ENCODE data around the gene CERS1.

Gene CERS1

GRCh38 chr19:18905513-18906236, 9.7 kb upstream of the CERS1 start:
- no peaks in the 10 kb centered on the region for H3K4me1 ChIP-seq (ENCODE audit: insufficient read depth, low read length, poor library complexity, severe bottlenecking)
- H3K27me3 ChIP-seq (ENCODE audit: insufficient read depth, low read length, poor library complexity, severe bottlenecking), result no peaks in the 10 kb centered on the region
- H4K20me1 ChIP-seq (ENCODE audit: insufficient read depth, low read length, poor library complexity, severe bottlenecking), result no peaks in the 10 kb centered on the region
- H3K79me2 ChIP-seq (ENCODE audit: insufficient read depth, low read length), result no peaks in the 10 kb centered on the region
- H3K36me3 ChIP-seq (ENCODE audit: insufficient read depth, low read length), result no peaks in the 10 kb centered on the region; the same call in 1 of the 2 replicates
- H3K9ac ChIP-seq (ENCODE audit: low read depth, low read length, poor library complexity, severe bottlenecking), result no peak overlapping the region
- H3K4me3 ChIP-seq (ENCODE audit: low read length, poor library complexity, severe bottlenecking), result no peak overlapping the region
- no peak overlapping the region for H3K4me2 ChIP-seq (ENCODE audit: low read depth, low read length, poor library complexity, severe bottlenecking)
- H3K9me2 ChIP-seq (replicated peaks; ENCODE audit: low read depth, low read length), result no peaks in the 10 kb centered on the region
- H2AFZ ChIP-seq (ENCODE audit: low read length), result no peak overlapping the region
- H3K9me3 ChIP-seq (ENCODE audit: insufficient read depth, low read depth, low read length), result no peaks in the 10 kb centered on the region
- no peaks in the 10 kb centered on the region for H3F3A ChIP-seq (ENCODE audit: low read depth)
- TF ChIP-seq CTCF (conservative IDR thresholded peaks at IDR 0.05; ENCODE audit: low read length) (no peak), EZH2phosphoT487 (IDR thresholded peaks at IDR 0.05; ENCODE audit: borderline replicate concordance) (no peak)

- H3K27me3 ChIP-seq (ENCODE audit: insufficient read depth, low read length, poor library complexity, severe bottlenecking), result no peaks in the 10 kb centered on the region
- H2AFZ ChIP-seq (ENCODE audit: low read length), result no peak overlapping the region
- no peaks in the 10 kb centered on the region; the same call in 1 of the 2 replicates for H3K36me3 ChIP-seq (ENCODE audit: insufficient read depth, low read length)
- H3F3A ChIP-seq (ENCODE audit: low read depth), result no peaks in the 10 kb centered on the region
- no peak overlapping the region for H3K9ac ChIP-seq (ENCODE audit: low read depth, low read length, poor library complexity, severe bottlenecking)
- H3K9me2 ChIP-seq (replicated peaks; ENCODE audit: low read depth, low read length), result no peaks in the 10 kb centered on the region
- H3K4me2 ChIP-seq (ENCODE audit: low read depth, low read length, poor library complexity, severe bottlenecking), result no peak overlapping the region
- H3K79me2 ChIP-seq (ENCODE audit: insufficient read depth, low read length), result no peaks in the 10 kb centered on the region
- no peaks in the 10 kb centered on the region for H3K4me1 ChIP-seq (ENCODE audit: insufficient read depth, low read length, poor library complexity, severe bottlenecking)
- no peaks in the 10 kb centered on the region for H3K9me3 ChIP-seq (ENCODE audit: insufficient read depth, low read depth, low read length)
- H3K4me3 ChIP-seq (ENCODE audit: low read length, poor library complexity, severe bottlenecking), result no peak overlapping the region
- TF ChIP-seq CTCF (conservative IDR thresholded peaks at IDR 0.05; ENCODE audit: low read length), result no peak
- no peak for TF ChIP-seq EZH2phosphoT487 (IDR thresholded peaks at IDR 0.05; ENCODE audit: borderline replicate concordance)
- H4K20me1 ChIP-seq (ENCODE audit: insufficient read depth, low read length, poor library complexity, severe bottlenecking), result no peaks in the 10 kb centered on the region
Measured at GRCh38 chr19:18905058-18905456, 9.1 kb upstream of the CERS1 start.

GRCh38 chr19:18904334-18905057, 8.5 kb upstream of the CERS1 start:
- H3K4me3 ChIP-seq (ENCODE audit: low read length, poor library complexity, severe bottlenecking), result no peak overlapping the region

More at GRCh38 chr19:18904334-18905057, 8.5 kb upstream of the CERS1 start:
- H3K9ac ChIP-seq (ENCODE audit: low read depth, low read length, poor library complexity, severe bottlenecking), result no peak overlapping the region
- H3K4me2 ChIP-seq (ENCODE audit: low read depth, low read length, poor library complexity, severe bottlenecking), result no peak overlapping the region
- H3K9me3 ChIP-seq (ENCODE audit: insufficient read depth, low read depth, low read length), result no peaks in the 10 kb centered on the region
- TF ChIP-seq EZH2phosphoT487 (IDR thresholded peaks at IDR 0.05; ENCODE audit: borderline replicate concordance) (no peak), CTCF (conservative IDR thresholded peaks at IDR 0.05; ENCODE audit: low read length) (no peak)
- no peaks in the 10 kb centered on the region for H3F3A ChIP-seq (ENCODE audit: low read depth)
- H3K79me2 ChIP-seq (ENCODE audit: insufficient read depth, low read length), result no peaks in the 10 kb centered on the region
- H3K4me1 ChIP-seq (ENCODE audit: insufficient read depth, low read length, poor library complexity, severe bottlenecking), result no peaks in the 10 kb centered on the region
- no peaks in the 10 kb centered on the region for H3K27me3 ChIP-seq (ENCODE audit: insufficient read depth, low read length, poor library complexity, severe bottlenecking)
- H2AFZ ChIP-seq (ENCODE audit: low read length), result no peak overlapping the region
- no peaks in the 10 kb centered on the region for H3K9me2 ChIP-seq (replicated peaks; ENCODE audit: low read depth, low read length)
- no peaks in the 10 kb centered on the region for H4K20me1 ChIP-seq (ENCODE audit: insufficient read depth, low read length, poor library complexity, severe bottlenecking)
- no peaks in the 10 kb centered on the region; the same call in 1 of the 2 replicates for H3K36me3 ChIP-seq (ENCODE audit: insufficient read depth, low read length)
